ENCODE measurements around the gene AOX1. TPM values are rescaled to one million over a fixed set of nuclear protein-coding genes. Genes with fewer than 3 reads are reported as not detected.

Gene AOX1
- total RNA-seq, 2 experiments from 2014 or later: not detected

DNA sequence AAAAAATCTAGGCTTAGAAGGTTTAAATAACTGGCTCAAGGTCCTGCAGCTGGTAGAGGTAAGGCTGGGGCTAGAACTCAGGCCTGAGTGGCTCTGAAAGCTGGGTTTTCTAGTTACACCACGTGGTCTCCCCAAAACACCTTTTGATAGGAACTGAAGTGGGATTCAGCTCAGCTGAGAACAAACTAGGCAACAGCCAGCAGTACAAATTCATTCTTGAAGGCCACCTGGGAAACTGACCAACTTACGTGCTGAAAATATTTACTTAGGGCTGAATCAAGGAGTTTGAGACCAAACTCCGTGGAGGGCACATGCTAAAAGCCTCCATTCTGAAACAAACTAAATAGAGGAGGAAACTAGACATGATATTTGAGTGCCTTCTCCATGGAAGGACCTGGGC is 67.2 kb downstream of the AOX1 start:
- TF ChIP-seq, protein P1, sequence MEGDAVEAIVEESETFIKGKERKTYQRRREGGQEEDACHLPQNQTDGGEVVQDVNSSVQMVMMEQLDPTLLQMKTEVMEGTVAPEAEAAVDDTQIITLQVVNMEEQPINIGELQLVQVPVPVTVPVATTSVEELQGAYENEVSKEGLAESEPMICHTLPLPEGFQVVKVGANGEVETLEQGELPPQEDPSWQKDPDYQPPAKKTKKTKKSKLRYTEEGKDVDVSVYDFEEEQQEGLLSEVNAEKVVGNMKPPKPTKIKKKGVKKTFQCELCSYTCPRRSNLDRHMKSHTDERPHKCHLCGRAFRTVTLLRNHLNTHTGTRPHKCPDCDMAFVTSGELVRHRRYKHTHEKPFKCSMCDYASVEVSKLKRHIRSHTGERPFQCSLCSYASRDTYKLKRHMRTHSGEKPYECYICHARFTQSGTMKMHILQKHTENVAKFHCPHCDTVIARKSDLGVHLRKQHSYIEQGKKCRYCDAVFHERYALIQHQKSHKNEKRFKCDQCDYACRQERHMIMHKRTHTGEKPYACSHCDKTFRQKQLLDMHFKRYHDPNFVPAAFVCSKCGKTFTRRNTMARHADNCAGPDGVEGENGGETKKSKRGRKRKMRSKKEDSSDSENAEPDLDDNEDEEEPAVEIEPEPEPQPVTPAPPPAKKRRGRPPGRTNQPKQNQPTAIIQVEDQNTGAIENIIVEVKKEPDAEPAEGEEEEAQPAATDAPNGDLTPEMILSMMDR (IDR thresholded peaks at IDR 0.05): no peak
- no peaks in the 10 kb centered on the region for H3K36me3 Mint-ChIP-seq (ENCODE audit: low read depth)
- Histone ChIP-seq H3K4me1 (ENCODE audit: insufficient read depth, low read length) (no peaks in the 10 kb centered on the region), H3K27ac (ENCODE audit: low read depth in 1 of 2, low read length in 2 of 2) (no peak overlapping the region), H3K36me3 (ENCODE audit: insufficient read depth, low read length) (no peaks in the 10 kb centered on the region), H3K27me3 (ENCODE audit: control insufficient read depth in 1 of 2, insufficient read depth in 2 of 2, low read length in 2 of 2) (peaks cover 3 to 4% of the 10 kb centered on the region in 2 experiments), H3K4me3 (ENCODE audit: low read length) (no peak overlapping the region), H3K9me3 (ENCODE audit: control insufficient read depth in 1 of 2, insufficient read depth in 1 of 2, low read length in 2 of 2) (no peaks in the 10 kb centered on the region)
- no peak overlapping the region for H3K4me3 Mint-ChIP-seq
- peaks cover 17% of the 10 kb centered on the region for H3K27me3 Mint-ChIP-seq
- ATAC-seq (ENCODE audit: poor library complexity) (no peak), DNase-seq (no peak)
- intact Hi-C loops (cut with DNase I, micrococcal nuclease): no loop called here
- no peak overlapping the region for H3K27ac Mint-ChIP-seq
- no peaks in the 10 kb centered on the region for H3K4me1 Mint-ChIP-seq (ENCODE audit: low read depth)
- CTCF ChIA-PET: no interaction called here
- POLR2A ChIA-PET: no interaction called here
- no peaks in the 10 kb centered on the region for H3K9me3 Mint-ChIP-seq

DNA sequence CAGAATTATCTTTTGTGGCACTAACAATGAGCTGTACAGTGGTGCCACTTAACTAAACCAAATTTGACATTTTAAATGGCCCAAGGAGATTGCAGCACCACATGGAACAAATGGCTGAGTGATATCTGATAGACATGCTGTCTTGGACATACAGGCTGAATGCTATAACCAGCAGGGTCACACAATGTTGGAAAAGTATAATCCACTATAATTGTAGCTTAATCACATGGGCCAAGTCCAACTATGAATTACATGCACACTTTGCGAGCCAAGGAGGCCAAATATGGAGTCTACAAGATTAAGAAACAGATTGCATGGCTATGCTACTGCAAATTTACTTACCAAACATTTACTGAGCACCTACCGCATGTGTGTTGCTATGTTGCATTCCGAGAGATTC is 69.0 kb downstream of the AOX1 start:
- Mint-ChIP-seq H3K9me3 (no peaks in the 10 kb centered on the region), H3K27ac (no peak overlapping the region), H3K4me3 (no peak overlapping the region), H3K4me1 (ENCODE audit: low read depth) (no peaks in the 10 kb centered on the region), H3K27me3 (peaks cover 24% of the 10 kb centered on the region), H3K36me3 (ENCODE audit: low read depth) (no peaks in the 10 kb centered on the region)
- H3K9me3 ChIP-seq (ENCODE audit: control insufficient read depth in 1 of 2, insufficient read depth in 1 of 2, low read length in 2 of 2): no peaks in the 10 kb centered on the region
- intact Hi-C loops (cut with DNase I, micrococcal nuclease): no loop called here
- no peaks in the 10 kb centered on the region for H3K4me1 ChIP-seq (ENCODE audit: insufficient read depth, low read length)
- TF ChIP-seq, protein P1 (IDR thresholded peaks at IDR 0.05): no peak
- DNase-seq (no peak), ATAC-seq (ENCODE audit: poor library complexity) (no peak)
- H3K4me3 ChIP-seq (ENCODE audit: low read length): no peak overlapping the region
- peaks cover 4 to 7% of the 10 kb centered on the region in 2 experiments for H3K27me3 ChIP-seq (ENCODE audit: control insufficient read depth in 1 of 2, insufficient read depth in 2 of 2, low read length in 2 of 2)
- CTCF ChIA-PET: no interaction called here
- no peaks in the 10 kb centered on the region for H3K36me3 ChIP-seq (ENCODE audit: insufficient read depth, low read length)
- POLR2A ChIA-PET: no interaction called here
- H3K27ac ChIP-seq (ENCODE audit: low read depth in 1 of 2, low read length in 2 of 2): no peak overlapping the region

DNA sequence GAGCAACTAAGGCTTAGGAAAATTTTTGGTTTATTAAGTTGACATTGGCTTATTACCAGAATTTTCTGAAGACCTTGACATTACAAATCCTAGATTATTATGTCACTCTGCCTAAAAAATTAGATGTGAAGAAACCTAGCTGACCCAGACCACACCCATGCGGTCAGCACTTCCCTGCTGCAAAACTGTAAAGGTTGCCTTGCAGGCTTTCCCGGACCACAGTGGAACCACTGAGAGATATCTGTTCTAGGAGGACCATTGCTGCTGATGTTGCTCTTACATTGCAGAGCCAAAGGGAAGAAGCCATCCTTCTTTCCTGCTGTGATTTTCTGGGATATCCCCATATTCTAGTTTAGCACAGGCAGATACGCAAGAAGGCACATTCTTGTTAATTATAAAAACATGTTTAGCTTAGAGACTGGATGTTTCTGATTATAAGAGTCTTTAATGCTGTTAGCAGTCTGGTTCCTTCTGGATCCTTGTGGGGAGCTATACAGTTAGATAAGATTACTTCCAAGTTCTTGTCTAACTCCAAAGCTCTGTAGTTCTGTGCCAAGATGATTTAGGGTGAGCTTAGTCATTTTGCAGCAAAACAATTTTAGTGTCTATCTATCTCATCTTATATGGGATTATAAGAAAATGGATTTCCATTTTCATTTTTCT is 70.2 kb downstream of the AOX1 start:
- no peaks in the 10 kb centered on the region for H3K9me3 Mint-ChIP-seq
- DNase-seq (no peak), ATAC-seq (ENCODE audit: poor library complexity) (no peak)
- no peaks in the 10 kb centered on the region for H3K4me1 ChIP-seq (ENCODE audit: insufficient read depth, low read length)
- no peaks in the 10 kb centered on the region for H3K36me3 Mint-ChIP-seq (ENCODE audit: low read depth)
- H3K27ac Mint-ChIP-seq: no peak overlapping the region
- TF ChIP-seq, protein P1 (IDR thresholded peaks at IDR 0.05): no peak
- POLR2A ChIA-PET: no interaction called here
- CTCF ChIA-PET: no interaction called here
- no peaks in the 10 kb centered on the region for H3K4me1 Mint-ChIP-seq (ENCODE audit: low read depth)
- peaks cover 19% of the 10 kb centered on the region for H3K27me3 Mint-ChIP-seq
- no peaks in the 10 kb centered on the region for H3K36me3 ChIP-seq (ENCODE audit: insufficient read depth, low read length)
- intact Hi-C loops (cut with DNase I, micrococcal nuclease): no loop called here
- no peak overlapping the region for H3K4me3 ChIP-seq (ENCODE audit: low read length)
- no peaks in the 10 kb centered on the region for H3K9me3 ChIP-seq (ENCODE audit: control insufficient read depth in 1 of 2, insufficient read depth in 1 of 2, low read length in 2 of 2)
- no peak overlapping the region for H3K4me3 Mint-ChIP-seq
- H3K27me3 ChIP-seq (ENCODE audit: control insufficient read depth in 1 of 2, insufficient read depth in 2 of 2, low read length in 2 of 2): peaks cover 4 to 5% of the 10 kb centered on the region in 2 experiments
- no peak overlapping the region for H3K27ac ChIP-seq (ENCODE audit: low read depth in 1 of 2, low read length in 2 of 2)

All from CD4-positive, alpha-beta T cell (primary cell).